GM04504 (cell line): Measurements from ENCODE around the gene KIAA0825.
A peak's percentile ranks its signal among the peaks of the same experiment; 100 is the strongest.

Source experiments
- DNase-seq: peaks from one replicate; pipeline ENCODE4 v3.0.0-alpha.2; 2012; ENCODE audit warnings: low read depth

The KIAA0825 gene

GRCh38 chr5:94432499-94432898, 185.9 kb downstream of the KIAA0825 start:
- DNase-seq = peak; percentile 36

DNA sequence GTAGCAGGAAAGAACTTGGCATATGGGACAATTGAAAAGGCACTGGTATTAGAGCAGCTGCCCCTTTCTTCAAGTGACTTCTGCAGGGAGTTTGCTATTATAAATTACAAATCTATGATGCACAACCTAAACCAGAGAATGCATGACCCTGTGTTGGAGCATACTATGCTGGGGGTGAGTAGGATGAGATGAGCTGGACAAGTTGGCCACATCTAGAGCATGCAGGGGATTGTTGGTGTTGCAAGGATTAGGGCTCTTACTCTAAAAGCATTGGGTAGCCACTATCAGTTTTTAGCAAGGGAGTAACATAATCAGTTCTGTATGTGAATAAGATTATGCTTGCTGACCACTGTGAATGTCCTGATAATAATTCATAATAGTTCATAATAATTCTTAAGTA, 186.7 kb downstream of the KIAA0825 start:
- no peak for DNase-seq

GRCh38 chr5:94429566-94429965, 188.8 kb downstream of the KIAA0825 start:
- DNase-seq = no peak

- DNase-seq = no peak
Measured at GRCh38 chr5:94425396-94425795, 193.0 kb downstream of the KIAA0825 start.

GRCh38 chr5:94423411-94423810, 195.0 kb downstream of the KIAA0825 start:
- DNase-seq = no peak

GRCh38 chr5:94422812-94423211, 195.6 kb downstream of the KIAA0825 start:
- no peak for DNase-seq

- no peak for DNase-seq
Measured at GRCh38 chr5:94420885-94421284, 197.5 kb downstream of the KIAA0825 start.

DNA sequence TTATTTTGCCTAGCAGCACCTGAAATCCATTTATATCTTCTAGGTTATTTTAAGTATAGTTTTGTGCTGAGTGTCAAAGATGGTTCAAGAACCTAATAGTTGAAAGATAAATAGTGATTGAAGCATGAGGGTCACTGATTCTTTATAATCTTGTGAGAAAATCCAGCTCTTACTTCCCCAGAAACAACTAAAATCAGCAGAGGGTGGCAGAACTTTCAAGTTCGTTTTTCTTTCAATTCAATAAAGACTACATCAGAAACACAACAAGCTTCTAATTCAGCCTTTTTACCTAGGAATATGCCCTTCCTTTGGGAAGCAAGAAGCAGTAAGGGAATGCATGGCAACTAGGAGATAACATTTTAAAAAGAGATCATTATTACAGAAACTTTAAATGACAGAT, 202.6 kb downstream of the KIAA0825 start:
- DNase-seq = no peak

DNA sequence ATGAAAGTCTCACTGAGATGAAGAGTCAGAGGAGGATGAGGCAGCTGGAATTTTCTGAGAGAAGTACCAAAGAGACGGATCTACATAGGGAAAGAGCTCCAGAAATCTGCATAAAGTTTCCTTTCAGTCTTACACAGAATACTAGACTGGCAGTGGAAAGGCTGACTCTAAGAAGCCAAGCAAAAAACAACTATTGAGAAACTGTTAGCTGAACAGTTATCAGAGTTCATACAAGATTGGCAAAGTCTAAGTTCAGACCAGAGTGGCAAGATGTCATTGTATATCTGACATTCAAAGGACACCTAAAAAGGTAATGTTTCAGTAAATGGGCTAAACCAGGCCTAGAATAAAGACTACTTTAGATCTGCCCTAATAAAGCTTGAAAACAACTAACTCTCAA, 209.0 kb downstream of the KIAA0825 start:
- DNase-seq = no peak

- DNase-seq = no peak
Measured at GRCh38 chr5:94407023-94407422, 211.4 kb downstream of the KIAA0825 start.

DNA sequence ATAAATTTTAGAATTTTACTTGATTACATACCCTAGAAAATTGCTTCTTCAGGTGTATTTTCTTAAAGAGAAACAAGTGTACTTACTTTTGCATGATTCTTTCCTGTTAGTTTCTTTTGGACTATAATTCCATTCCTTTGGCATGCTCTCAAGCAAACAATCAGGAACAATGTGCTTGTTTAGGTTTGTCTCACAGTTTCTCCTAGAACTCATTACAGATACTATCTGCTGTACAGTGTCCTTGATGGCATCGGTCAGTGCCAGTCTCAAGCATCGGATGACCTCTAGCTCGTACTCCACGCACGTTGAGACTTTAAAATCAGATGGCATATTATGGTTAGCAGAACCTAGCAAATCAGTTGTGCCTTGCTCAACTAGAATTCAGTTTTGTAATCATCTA, 214.9 kb downstream of the KIAA0825 start:
- no peak for DNase-seq

DNA sequence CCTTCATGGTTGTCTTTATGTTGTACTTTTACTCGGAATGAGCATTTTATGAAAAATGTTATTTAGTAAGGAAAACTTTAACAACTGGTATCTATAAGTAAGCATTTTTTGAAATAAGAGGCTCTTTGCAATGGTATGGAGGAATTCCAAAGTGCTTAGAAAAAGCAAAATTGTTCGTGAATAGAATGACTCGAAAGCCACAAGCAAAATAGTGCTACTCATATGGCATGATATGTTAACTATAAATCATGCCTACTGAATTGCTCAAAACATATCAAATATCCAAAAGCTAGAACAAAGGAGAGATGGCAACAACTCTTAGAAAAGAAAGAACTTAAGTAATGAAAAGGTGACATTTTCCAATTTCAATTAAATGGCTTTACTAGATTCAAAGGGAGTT, 216.3 kb downstream of the KIAA0825 start:
- DNase-seq = no peak

GRCh38 chr5:94397508-94397907, 220.9 kb downstream of the KIAA0825 start:
- no peak for DNase-seq

GRCh38 chr5:94396687-94397086, 221.7 kb downstream of the KIAA0825 start:
- DNase-seq = no peak

GRCh38 chr5:94395468-94395867, 222.9 kb downstream of the KIAA0825 start:
- no peak for DNase-seq

DNA sequence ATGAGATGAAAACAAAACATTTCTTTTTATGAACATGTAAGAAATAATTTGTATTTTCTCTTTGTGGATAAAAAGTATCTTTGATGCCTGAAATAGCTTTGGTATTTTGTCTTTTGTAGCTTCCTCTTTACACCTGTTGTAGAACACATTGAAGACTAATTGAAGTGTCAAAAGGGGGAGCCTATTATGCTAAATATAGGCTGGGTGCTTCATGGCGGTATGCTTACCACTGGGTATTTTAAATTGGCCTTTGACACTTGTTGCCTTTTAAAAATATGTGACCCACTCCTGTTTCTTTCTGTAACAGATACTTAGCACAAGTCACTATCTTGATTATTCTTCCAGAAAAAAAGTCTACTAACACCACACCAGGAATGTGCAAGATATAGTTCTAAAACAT, 226.4 kb downstream of the KIAA0825 start:
- no peak for DNase-seq

GRCh38 chr5:94389515-94389899, 228.9 kb downstream of the KIAA0825 start:
- DNase-seq = no peak

- DNase-seq = no peak
Measured at GRCh38 chr5:94388773-94389514, 229.5 kb downstream of the KIAA0825 start.

- no peak for DNase-seq
Measured at GRCh38 chr5:94385767-94386166, 232.6 kb downstream of the KIAA0825 start.

DNA sequence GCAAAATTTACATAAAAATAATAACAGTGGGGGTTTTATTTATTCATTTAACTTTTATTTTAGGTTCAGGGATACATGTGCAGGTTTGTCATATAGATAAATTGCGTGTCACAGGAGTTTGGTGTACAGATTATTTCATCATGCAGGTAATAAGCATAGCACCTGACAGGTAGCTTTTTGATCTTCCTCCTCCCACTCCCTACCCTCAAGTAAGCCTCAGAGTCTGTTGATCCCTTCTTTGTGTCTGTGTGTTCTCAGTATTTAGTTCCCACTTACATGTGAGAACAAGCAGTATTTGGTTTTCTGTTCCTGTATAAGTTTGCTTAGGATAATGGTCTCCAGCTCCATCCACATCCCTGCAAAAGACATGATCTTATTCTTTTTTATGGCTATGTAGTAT, 240.3 kb downstream of the KIAA0825 start:
- DNase-seq = no peak

GRCh38 chr5:94376672-94377345, 241.6 kb downstream of the KIAA0825 start:
- no peak for DNase-seq

DNA sequence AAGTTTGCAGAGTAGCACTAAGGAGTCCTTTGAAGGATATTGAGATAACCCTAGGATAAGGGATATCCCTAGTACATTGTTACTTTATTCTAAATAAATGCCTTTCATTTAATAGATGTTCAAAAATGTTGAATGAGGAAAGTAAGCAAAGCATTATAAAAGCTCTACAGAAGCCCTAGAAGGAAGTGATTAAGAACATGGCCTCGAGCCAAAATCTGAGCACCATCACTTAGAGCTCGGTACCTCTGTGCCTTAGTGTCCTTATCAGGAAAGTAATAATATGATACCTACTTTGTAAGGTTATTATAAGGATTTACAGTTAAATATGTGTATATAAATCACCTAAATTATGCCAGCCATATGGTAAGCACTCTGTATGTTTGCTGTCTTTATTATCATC, 242.6 kb downstream of the KIAA0825 start:
- no peak for DNase-seq

DNA sequence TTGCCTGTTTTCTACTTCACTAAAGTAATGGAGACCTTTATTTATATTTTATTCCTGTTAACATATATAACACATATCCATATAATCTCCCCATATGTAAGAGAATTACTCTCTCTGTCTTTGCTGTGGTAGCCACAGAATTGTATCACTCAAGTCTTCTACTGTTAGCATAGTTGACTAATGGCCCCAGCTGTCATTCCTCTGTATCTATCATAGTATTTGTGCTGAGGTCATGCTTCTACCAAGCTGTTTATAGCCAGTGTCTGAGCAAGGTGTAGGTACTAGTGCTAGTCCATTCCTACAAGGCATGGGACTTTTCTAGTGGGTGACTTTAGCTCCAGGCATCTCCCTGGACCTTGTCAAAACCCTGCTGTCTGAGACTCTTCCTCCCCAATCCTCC, 244.1 kb downstream of the KIAA0825 start:
- DNase-seq = no peak

- no peak for DNase-seq
Measured at GRCh38 chr5:94367900-94368299, 250.5 kb downstream of the KIAA0825 start.
